GM12865 (cell line): ENCODE data around the gene ARHGAP6.

Experiments used
- DNase-seq: peaks from one replicate; pipeline ENCODE4 v3.0.0; 2010; ENCODE audit warnings: low read depth
- H3K4me3 ChIP-seq: 2 replicates; pipeline ENCODE4 v1.5.1; 2011; ENCODE audit warnings: mild to moderate bottlenecking, low read depth, low read length, control low read depth
- CTCF ChIP-seq: IDR thresholded peaks from 2 replicates; pipeline ENCODE4 v1.5.1; 2011; ENCODE audit warnings: low read length, control low read depth, low read depth, inconsistent platforms; ENCODE audit not compliant: insufficient read depth; ENCODE audit errors: missing control alignments

ARHGAP6 gene

DNA sequence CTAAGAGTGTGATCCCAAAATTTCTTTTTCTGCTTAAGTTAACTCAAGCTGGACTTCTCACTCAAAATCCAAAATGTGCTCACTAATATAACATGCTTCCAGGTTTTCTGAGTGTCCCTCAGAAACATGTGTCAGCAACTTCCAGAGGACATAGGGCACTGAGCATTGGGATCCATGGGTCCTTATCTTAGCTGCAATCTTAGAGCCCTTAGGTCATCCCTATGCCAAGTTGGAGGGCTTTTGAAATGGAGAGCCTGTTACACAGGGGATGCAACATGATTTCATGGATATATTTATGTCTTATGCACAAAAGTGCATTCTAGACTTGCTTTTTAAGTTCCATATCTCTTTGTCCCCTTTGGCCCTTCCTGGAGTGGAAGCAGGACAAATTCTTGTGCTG lies 566.3 kb downstream of the ARHGAP6 start:
- TF ChIP-seq CTCF: no peak
- no peak for DNase-seq
- no peak overlapping the region for H3K4me3 ChIP-seq

GRCh38 chrX:11097933-11098332 lies 567.8 kb downstream of the ARHGAP6 start:
- no peak overlapping the region for H3K4me3 ChIP-seq
- DNase-seq: no peak
- TF ChIP-seq CTCF: no peak

DNA sequence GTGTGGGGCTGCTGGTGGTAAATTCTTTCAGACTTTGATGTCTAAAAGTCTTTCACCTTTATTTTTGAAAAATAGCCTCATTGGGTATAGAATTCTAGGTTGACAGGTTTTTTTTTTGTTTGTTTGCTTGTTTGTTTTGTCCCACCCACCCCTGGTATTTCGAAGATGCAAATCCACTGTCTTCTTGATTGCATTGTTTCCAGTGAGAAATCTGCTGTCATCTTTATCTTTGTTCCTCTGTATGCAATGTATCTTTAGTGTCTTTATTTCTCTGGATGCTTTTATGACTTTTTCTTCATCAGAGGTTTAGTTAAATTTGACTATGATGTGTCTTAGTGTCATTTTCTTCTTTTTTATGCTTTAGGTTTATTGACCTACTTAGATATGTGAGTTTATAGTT lies 575.9 kb downstream of the ARHGAP6 start:
- no peak overlapping the region for H3K4me3 ChIP-seq
- TF ChIP-seq CTCF: no peak
- no peak for DNase-seq
